ENCODE results near the gene NEGR1.

GRCh38 chr1:71835442-71835813 lies 446.9 kb downstream of the NEGR1 start:
- TF ChIP-seq EP300 (IDR thresholded peaks at IDR 0.05) (no peak), POLR2A (IDR thresholded peaks at IDR 0.05) (no peak)
- TF ChIP-seq, protein P1, sequence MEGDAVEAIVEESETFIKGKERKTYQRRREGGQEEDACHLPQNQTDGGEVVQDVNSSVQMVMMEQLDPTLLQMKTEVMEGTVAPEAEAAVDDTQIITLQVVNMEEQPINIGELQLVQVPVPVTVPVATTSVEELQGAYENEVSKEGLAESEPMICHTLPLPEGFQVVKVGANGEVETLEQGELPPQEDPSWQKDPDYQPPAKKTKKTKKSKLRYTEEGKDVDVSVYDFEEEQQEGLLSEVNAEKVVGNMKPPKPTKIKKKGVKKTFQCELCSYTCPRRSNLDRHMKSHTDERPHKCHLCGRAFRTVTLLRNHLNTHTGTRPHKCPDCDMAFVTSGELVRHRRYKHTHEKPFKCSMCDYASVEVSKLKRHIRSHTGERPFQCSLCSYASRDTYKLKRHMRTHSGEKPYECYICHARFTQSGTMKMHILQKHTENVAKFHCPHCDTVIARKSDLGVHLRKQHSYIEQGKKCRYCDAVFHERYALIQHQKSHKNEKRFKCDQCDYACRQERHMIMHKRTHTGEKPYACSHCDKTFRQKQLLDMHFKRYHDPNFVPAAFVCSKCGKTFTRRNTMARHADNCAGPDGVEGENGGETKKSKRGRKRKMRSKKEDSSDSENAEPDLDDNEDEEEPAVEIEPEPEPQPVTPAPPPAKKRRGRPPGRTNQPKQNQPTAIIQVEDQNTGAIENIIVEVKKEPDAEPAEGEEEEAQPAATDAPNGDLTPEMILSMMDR (IDR thresholded peaks at IDR 0.05) = no peak
